Measurements from ENCODE around the gene FBXW9. TPM values are rescaled to one million over a fixed set of nuclear protein-coding genes. Genes with fewer than 3 reads are reported as not detected.

Gene FBXW9
- total RNA-seq, 2 experiments from 2014 or later: 2.2 to 2.4 TPM

DNA sequence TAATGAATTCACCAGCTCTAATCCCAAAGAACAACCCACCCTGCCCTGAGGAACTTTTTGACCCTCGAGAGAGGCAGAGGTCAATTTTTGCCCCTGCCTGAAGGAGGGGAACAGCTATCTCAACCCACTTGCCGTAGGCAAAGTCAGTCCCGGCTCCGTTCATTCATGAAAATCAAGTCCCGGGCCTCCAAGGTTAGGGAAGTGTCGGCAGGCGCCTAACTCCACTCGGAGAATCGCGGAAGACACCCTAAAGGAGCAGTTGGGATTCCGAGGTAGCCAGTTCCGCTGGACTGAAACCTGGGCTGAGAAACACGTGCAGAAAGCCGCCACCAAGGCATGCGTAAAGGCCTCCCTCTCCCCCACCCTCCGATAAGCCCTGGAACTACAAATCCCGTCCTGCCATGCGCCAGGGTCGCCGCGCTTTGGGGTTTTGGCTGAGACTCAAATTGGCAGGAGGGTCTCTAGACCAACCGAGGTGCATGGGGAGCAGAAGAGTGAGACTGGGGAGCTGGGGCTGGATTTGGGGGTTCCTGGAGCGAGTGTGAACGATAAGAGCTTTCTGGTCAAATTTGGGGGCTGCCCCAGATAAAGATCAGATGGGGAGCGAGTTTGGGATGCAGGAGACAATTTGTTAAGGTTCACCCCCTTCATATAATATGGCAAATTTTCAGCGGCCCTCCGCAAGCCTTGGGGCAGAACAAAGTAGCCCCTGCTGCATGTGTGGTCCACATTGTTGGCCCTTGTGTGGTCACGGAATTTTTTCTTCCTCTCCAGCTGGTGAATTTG lies 27.4 kb upstream of the FBXW9 start, which contains the start of gene TNPO2:
Gene TNPO2 (minus strand): TSS at position 292 of the 786 bp plus-strand sequence. CDS start 2,955 bp downstream, outside the sequence.
- Mint-ChIP-seq H3K9me3 (no peaks in the 10 kb centered on the region), H3K4me1 (ENCODE audit: low read depth) (peaks cover 43% of the 10 kb centered on the region), H3K27me3 (no peaks in the 10 kb centered on the region), H3K4me3 (peak within 1 kb of the TSS; percentile 98), H3K27ac (peak within 1 kb of the TSS; percentile 89), H3K36me3 (ENCODE audit: low read depth) (peaks cover 43% of the 10 kb centered on the region)
- peaks cover 12% of the 10 kb centered on the region for H3K36me3 ChIP-seq (ENCODE audit: insufficient read depth, low read length)
- no peaks in the 10 kb centered on the region for H3K27me3 ChIP-seq (ENCODE audit: control insufficient read depth in 1 of 2, insufficient read depth in 2 of 2, low read length in 2 of 2)
- H3K27ac ChIP-seq (ENCODE audit: low read depth in 1 of 2, low read length in 2 of 2): peak within 1 kb of the TSS; percentile 48 to 78
- ChIA-PET CTCF (interaction anchor here (1.2 to 4.6 kb wide), 6 partner anchors 10 to 161 kb away, joined by 3 to 38 read pairs (median 6); partner anchors contain the start of genes DHPS and TRIR), POLR2A (interaction anchor here (0.9 to 7.0 kb wide), 10 partner anchors 9 to 664 kb away, joined by 3 to 79 read pairs (median 4); partner anchors contain the start of genes DHPS, GET3, JUNB and RNASEH2A)
- peak within 1 kb of the TSS; percentile 69 for H3K4me3 ChIP-seq (ENCODE audit: low read length)
- H3K9me3 ChIP-seq (ENCODE audit: control insufficient read depth in 1 of 2, insufficient read depth in 1 of 2, low read length in 2 of 2): no peaks in the 10 kb centered on the region
- ATAC-seq (ENCODE audit: poor library complexity): peak; percentile 25
- peak; percentile 37 to 80 (median 54) for DNase-seq
- peaks cover 39% of the 10 kb centered on the region for H3K4me1 ChIP-seq (ENCODE audit: insufficient read depth, low read length)
- intact Hi-C loops (cut with DNase I, micrococcal nuclease): loop anchor here (1.0 to 5.0 kb wide), 3 partner anchors 10 to 43 kb away; partner anchors contain the start of genes DHPS (in 2 of the 2) and TRIR (in 1 of the 2)
- TF ChIP-seq CTCF (IDR thresholded peaks at IDR 0.05): no peak

GRCh38 chr19:12723381-12723640 lies 26.9 kb upstream of the FBXW9 start:
- Mint-ChIP-seq H3K36me3 (ENCODE audit: low read depth) (peaks cover 43% of the 10 kb centered on the region), H3K4me3 (peak overlapping the region; percentile 98), H3K4me1 (ENCODE audit: low read depth) (peaks cover 47% of the 10 kb centered on the region), H3K27me3 (no peaks in the 10 kb centered on the region), H3K27ac (peak overlapping the region; percentile 89), H3K9me3 (no peaks in the 10 kb centered on the region)
- Histone ChIP-seq H3K27ac (ENCODE audit: low read depth in 1 of 2, low read length in 2 of 2) (peak overlapping the region; percentile 38 to 48), H3K4me3 (ENCODE audit: low read length) (peak overlapping the region; percentile 69), H3K4me1 (ENCODE audit: insufficient read depth, low read length) (peaks cover 39% of the 10 kb centered on the region), H3K9me3 (ENCODE audit: control insufficient read depth in 1 of 2, insufficient read depth in 1 of 2, low read length in 2 of 2) (no peaks in the 10 kb centered on the region), H3K27me3 (ENCODE audit: control insufficient read depth in 1 of 2, insufficient read depth in 2 of 2, low read length in 2 of 2) (no peaks in the 10 kb centered on the region), H3K36me3 (ENCODE audit: insufficient read depth, low read length) (peaks cover 12% of the 10 kb centered on the region)
- TF ChIP-seq CTCF (IDR thresholded peaks at IDR 0.05): no peak
- ATAC-seq (ENCODE audit: poor library complexity): no peak
- ChIA-PET POLR2A (interaction anchor here (0.5 to 7.0 kb wide), 12 partner anchors 10 to 664 kb away, joined by 3 to 79 read pairs (median 4); partner anchors contain the start of genes DHPS, FBXW9, GET3 and JUNB), CTCF (interaction anchor here (0.5 to 4.6 kb wide), 7 partner anchors 11 to 105 kb away, joined by 3 to 38 read pairs (median 5); partner anchors contain the start of genes DHPS and TRIR)
- peak in 1 of 14 experiments; percentile 24 for DNase-seq
- intact Hi-C loops (cut with DNase I, micrococcal nuclease): loop anchor here (1.0 to 5.0 kb wide), 3 partner anchors 11 to 43 kb away; partner anchors contain the start of genes DHPS (in 2 of the 2) and TRIR (in 1 of the 2)

DNA sequence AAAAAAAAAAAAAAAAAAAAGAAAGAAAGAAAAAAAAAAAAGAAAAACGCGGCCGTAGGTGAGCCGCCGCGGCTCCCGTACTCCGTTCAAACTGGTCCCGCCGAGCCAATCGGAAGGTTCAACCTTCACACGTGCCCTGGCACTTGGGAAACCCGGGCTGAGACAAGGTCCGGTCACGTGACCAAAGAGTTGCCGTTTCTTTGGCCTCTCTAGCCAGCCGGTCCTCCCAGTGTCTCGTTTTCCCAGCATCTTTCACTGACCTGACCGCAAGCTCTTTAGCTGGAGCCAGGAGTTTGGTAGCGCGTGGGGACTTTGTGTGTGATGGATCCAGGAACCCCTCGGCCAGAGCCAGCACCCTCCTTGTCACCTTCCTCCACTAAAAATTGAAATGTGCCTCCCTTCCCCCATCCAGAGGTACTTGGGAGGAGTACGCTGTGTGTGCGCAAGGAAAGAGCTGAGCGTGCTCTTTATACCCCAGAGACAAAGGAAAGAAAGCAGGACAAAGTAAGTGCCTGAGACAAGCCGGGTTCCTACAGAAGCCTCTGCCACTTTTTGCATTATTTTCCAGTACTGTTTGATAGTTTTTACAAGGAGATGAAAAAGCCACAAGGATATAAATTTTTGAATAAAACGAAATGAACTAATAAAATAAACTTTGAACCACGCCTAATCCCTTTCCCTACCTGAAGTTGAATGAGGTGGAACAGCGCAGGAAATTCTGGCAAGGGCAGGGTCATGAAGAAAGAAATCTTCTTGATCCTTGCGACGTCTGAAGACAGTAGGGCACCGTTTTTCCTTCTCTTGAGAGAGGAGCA lies 26.3 kb upstream of the FBXW9 start:
- POLR2A ChIA-PET: interaction anchor here (0.5 to 7.0 kb wide), 16 partner anchors 9 to 663 kb away, joined by 3 to 79 read pairs (median 4); partner anchors contain the start of genes DHPS, FBXW9, GCDH and GET3
- Histone ChIP-seq H3K4me1 (ENCODE audit: insufficient read depth, low read length) (peaks cover 39% of the 10 kb centered on the region), H3K27ac (ENCODE audit: low read depth in 1 of 2, low read length in 2 of 2) (peak overlapping the region; percentile 48 to 78), H3K36me3 (ENCODE audit: insufficient read depth, low read length) (peaks cover 8% of the 10 kb centered on the region), H3K27me3 (ENCODE audit: control insufficient read depth in 1 of 2, insufficient read depth in 2 of 2, low read length in 2 of 2) (no peaks in the 10 kb centered on the region), H3K4me3 (ENCODE audit: low read length) (peak overlapping the region; percentile 69), H3K9me3 (ENCODE audit: control insufficient read depth in 1 of 2, insufficient read depth in 1 of 2, low read length in 2 of 2) (no peaks in the 10 kb centered on the region)
- H3K9me3 Mint-ChIP-seq: no peaks in the 10 kb centered on the region
- ATAC-seq (ENCODE audit: poor library complexity) (peak; percentile 87), DNase-seq (peak; percentile 80 to 99 (median 90))
- H3K4me1 Mint-ChIP-seq (ENCODE audit: low read depth): peaks cover 47% of the 10 kb centered on the region
- TF ChIP-seq CTCF (IDR thresholded peaks at IDR 0.05): no peak
- peaks cover 44% of the 10 kb centered on the region for H3K36me3 Mint-ChIP-seq (ENCODE audit: low read depth)
- H3K27ac Mint-ChIP-seq: peak overlapping the region; percentile 89
- intact Hi-C loops (cut with DNase I, micrococcal nuclease): loop anchor here (1.0 to 5.0 kb wide), 4 partner anchors 12 to 42 kb away; partner anchors contain the start of genes DHPS (in 2 of the 2), TRIR (in 2 of the 2) and FBXW9 (in 1 of the 2)
- peak overlapping the region; percentile 98 for H3K4me3 Mint-ChIP-seq
- CTCF ChIA-PET: interaction anchor here (0.5 to 4.6 kb wide), 10 partner anchors 11 to 109 kb away, joined by 3 to 38 read pairs (median 4); partner anchors contain the start of genes DHPS and TRIR
- no peaks in the 10 kb centered on the region for H3K27me3 Mint-ChIP-seq
